Left hindlimb (tissue), 1 donor: ENCODE measurements around the gene IGFBP3.

ENCODE experiments used
- DNase-seq: peaks from one replicate; pipeline ENCODE4 v3.0.0-alpha.2; 2018

IGFBP3 gene

DNA sequence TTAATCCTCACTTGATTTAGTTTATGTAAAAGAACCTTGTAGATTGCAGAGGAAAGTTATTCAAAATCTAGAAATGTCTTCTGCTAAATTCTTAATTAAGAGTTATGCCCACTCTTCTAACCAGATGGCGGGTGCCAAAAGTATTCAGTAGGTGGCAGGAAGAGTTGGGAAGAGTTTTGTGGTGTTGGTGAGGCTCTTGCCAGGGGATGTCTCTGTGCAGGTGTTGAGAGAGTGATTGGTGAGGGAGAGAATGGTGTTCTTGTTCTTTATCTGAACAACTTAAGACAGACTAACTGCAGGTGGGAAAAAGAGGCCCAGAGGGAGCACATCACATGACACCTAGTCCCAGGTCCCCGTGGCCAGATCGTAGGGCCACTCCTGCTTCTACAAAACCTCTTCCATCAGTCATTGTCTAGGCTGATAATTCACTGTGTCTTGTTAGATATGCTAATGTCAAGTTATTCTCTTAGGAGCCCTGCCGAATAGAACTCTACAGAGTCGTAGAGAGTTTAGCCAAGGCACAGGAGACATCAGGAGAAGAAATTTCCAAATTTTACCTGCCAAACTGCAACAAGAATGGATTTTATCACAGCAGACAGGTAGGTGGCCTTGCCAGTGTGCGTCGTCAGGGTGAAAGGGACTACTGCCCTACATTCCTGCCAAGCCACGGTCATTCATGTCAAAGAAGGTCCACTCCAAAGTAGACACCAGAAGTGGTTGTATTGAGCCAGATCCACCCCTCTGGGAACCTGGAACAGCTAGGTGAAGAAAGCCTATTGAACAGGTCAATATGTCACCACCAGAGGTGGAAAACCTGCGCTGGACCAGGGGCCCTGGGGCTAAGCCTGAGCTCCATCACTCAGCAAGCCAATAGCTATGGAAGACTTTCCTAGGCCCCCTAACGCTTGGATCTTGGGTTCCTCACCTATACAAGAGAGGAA lies 29.3 kb downstream of the IGFBP3 start:
- no peak for DNase-seq

DNA sequence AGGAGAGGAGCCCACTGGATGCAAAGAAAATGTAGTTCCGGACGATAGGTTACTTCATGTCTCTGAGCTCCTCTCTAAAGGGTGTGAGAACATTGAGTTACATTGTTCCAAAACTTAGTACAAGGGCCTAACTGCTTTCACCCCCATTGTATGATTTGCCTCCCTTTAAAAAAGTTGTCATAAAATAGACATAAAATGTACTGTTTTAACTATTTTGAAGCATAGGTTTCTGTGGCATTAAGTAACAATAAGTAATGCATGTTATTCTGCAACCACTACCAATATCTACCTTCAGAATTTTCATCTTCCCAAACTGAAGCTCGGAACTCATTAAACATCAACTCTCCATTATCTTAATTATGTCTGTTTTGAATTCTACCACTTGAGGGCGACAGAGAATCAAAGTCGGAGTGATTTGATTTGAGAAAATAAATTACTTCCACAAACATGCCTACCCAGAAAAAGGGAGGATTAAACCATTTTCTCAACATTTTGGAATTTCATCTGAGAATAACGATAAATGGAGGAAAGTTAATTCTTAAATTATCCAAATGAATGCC lies 30.1 kb downstream of the IGFBP3 start:
- no peak for DNase-seq

DNA sequence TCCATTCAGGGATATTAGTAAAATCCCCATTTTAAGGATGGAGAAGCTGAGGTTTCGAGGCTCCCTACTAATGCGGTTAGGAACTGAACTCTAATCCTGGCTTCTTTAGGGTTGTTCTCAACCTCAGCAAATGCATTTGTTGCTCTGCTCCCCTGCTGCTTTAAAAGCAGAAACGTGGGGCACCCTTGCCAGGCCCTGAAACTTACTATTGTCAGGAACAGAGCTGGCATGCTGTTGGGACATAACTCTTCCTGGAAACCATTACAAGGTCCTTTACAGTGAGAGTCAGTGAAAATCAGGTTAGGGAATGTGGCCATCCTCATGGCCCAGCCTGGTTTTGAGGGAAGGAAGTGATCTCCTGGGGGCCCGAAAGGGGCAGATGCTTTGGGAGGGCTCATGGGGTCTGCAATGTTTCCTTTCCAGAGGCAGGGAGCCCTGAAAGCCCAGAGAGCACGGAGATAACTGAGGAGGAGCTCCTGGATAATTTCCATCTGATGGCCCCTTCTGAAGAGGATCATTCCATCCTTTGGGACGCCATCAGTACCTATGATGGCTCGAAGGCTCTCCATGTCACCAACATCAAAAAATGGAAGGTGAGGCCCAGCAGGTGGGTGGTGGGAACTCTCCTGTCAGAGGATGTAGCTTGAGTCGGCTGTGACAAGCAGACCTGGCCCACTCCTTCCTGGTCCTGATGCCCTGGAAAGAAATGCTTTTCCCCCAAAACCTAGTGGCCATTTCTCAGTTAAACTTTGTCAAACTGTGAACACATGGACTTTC lies 30.8 kb downstream of the IGFBP3 start:
- DNase-seq: no peak

DNA sequence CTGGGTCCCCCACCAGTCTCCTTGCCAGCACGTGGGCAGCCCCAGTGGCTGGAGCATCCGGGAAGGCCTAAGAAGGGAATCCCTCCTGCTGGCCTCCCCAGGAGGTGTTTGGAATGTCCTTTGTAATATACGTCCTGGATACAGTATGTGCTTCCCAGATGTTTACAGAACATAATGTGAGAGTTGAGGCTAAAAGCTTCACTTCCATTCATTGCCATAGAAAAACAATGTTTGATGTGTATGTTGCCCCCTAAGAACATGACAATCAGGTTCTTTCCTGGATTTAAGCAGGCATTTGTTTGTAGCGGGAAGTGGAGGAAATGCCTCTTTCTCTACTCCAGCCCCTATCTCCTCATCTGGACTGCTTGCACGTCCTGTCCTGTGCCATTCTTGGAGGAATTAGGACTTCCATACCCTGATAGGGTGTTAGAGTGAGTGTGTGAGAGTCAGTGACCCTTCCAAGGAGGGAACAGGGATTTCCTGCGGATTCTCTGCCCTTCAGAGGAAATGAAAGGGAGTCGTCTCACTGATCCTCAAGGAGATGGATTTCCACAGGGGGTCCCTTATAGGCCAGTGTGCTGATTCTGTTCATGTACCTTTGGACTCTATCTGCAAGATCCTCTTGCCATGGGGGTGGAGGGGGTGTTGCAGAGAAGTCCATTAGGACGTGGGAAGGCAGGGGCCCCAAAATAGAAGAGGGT lies 31.6 kb downstream of the IGFBP3 start:
- no peak for DNase-seq

DNA sequence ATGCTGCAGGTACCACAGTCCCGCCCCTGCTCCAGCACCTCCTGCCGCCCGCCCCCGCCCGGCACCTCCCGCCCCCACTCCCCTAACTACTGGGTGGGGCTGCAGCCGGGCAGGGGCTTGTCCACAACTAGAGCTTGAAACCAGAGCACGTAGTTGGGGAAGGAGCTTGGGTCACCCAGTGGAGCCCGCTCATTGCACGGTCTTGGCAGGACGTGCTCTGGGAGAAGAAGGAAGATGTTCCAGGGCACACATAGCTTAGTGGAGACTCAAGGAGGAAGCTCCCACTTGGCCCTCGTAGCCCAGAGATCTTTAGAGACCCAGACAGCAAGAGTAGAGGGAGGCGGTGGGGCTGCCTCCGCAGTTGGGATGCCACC lies 32.1 kb downstream of the IGFBP3 start:
- DNase-seq: no peak

DNA sequence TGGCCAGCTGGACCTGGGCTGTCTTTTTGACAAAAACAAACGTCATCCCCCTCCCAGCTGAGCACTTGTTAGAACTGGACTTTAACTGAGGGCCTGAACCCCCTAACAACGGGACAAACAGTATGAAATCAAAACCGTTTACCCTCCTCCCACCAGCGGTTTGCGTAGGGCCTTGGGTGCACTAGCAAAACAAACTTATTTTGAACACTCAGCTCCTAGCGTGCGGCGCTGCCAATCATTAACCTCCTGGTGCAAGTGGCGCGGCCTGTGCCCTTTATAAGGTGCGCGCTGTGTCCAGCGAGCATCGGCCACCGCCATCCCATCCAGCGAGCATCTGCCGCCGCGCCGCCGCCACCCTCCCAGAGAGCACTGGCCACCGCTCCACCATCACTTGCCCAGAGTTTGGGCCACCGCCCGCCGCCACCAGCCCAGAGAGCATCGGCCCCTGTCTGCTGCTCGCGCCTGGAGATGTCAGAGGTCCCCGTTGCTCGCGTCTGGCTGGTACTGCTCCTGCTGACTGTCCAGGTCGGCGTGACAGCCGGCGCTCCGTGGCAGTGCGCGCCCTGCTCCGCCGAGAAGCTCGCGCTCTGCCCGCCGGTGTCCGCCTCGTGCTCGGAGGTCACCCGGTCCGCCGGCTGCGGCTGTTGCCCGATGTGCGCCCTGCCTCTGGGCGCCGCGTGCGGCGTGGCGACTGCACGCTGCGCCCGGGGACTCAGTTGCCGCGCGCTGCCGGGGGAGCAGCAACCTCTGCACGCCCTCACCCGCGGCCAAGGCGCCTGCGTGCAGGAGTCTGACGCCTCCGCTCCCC lies 32.7 kb downstream of the IGFBP3 start, which contains the start of gene IGFBP1:
IGFBP1 (plus strand) TSS at position 304 of the 808 bp plus-strand sequence; CDS start at position 469, 165 bp downstream.
- no peak for DNase-seq

DNA sequence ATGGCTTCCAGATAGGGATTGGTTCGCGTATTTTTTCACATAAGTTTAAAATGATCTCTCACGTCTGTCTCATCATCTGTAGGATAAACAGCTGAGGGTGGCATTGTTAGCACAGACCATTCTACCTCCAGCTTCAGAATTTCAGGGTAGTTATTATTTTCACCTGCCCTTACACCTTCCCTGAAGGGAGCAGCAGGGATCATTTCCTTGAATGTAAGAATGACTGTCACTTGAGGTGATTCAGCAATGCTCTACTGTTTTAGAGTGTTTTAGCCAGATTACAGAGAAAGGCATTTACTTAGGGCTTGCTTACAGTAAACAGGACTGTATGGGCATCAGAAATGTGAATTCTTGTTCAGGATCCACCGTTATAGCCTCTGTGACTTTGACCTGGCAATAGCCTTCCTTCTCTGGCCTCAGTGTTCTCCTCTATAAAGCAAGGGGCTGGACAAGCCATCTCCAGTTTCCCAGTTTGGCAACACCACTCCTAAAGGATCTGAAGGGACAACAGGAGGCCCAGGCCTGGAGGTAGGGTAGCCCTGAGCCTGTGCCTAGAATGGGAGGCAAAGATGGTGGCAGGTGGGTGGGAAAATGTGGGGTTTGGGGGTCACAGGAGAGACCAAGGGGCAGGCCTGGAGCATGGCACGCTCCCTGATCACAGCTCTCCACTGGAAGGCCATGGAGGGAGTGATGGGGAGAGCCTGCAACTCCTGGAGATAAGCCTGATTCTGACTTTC lies 34.0 kb downstream of the IGFBP3 start:
- no peak for DNase-seq

DNA sequence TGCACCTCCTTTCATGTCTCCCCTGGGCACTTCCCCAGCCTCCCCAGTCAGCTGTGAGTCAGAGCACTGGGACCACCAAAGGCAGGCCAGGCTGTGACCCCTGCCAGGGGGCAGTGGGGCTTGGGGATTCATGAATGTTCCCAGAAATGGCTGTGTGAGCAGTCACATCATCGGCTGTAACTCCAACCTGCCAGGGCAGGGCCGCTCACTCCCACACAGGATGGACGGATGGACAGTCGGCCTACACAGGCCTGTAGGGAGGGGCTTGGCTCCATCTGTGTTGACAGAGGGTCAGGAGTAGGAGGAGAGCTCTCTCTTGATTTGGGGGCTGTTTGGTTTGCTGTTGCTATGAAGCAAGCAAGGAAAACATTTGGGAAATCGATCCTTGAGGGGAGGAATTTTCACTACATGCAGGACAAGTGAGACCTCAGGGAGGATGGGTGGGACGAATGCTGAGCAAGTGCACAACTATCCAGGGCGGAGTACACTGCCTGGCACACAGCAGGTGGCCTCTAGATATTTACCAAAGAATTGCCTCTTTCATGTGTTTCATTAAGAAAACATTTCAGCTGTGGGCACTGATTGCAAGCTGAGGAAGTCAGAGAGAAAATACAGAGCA lies 35.7 kb downstream of the IGFBP3 start:
- DNase-seq: no peak

DNA sequence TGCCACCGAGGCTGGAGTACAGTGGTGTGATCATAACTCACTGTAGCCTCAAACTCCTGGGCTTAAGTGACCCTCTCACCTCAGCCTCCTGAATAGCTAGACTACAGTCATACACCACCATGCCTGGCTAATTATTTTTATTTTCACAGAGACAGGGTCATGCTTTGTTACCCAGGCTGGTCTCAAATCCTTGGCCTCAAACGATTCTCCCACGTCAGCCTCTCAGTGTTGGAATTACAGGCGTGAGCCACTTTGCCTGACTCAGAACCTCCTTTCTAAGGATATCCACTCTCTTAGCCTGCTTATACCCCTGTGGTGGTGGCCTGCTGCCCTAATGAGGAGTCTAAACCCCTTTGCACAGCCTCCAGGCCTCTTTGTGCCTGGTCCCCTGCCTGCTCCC lies 36.9 kb downstream of the IGFBP3 start:
- DNase-seq: no peak

DNA sequence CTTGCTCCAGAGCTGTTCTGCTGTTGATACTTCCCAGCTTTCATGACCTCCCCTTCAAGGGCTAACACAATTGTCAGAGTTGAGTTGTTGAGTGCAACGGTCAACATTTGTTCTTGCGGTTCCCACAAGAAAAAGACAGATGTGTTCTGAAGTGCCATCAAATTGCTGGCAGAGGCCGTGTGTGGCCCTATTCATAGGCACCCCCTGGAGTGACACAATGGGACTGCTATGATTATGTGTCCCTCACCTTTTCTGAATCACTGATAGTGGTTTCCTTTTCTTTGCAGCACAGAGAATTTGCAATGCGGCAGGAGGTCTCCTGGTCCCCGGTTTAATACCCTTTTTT lies 38.6 kb downstream of the IGFBP3 start:
- no peak for DNase-seq

DNA sequence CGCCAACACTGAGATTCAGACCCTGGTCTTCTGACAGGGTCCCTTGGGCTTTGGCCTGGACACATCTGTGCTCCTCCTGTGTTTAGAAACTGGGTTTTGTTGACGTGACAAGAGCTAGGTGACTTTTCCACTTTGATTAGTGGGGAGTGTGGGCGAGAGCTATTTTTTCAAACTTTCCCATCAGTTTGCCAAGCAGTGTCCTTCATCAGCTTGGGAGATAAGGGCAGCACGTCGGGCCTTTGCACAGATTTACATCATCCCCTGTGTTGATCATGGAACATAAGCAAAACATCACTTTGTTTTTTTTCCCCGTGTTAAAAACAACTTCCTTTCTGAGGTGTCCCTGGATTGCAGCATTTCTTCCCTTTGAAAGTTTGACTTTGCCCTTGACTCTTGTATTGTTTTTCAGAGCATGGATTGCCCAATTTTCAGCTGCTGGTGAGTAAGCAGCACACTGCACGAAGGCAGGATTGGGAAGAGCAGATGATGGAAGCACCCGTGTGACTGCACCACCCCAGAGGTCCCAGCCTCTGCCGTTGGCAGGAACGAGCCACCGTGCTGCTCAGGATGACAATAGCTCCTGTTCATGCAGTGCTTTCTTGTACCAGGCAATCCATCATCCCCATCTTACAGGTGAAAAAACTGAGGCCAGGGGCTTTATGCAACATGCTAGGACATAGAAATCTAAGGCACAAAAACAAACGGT lies 39.2 kb downstream of the IGFBP3 start:
- DNase-seq: no peak

DNA sequence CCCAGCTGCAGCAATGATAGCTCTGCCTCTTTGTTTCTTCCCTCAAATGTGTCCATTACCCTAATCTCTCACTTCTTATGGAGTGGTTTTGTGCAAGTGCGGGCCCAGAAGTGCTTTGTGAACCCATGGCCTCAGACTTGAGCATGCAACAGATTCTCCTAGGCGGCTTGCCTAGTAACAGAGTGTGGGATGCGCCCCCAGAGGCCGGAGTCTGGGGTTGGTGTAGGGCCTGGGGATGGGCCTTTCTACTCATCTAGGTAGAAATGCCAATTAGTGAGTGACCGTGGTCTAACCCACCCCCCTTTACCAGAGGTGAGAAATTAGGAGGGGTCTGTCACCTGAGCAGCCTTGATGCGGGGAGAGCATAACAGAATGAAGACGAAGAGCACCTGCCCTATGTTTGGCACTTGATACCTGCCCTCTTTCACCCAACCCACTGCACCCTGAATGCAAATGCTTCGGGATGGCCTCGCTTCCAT lies 39.8 kb downstream of the IGFBP3 start:
- DNase-seq: no peak

DNA sequence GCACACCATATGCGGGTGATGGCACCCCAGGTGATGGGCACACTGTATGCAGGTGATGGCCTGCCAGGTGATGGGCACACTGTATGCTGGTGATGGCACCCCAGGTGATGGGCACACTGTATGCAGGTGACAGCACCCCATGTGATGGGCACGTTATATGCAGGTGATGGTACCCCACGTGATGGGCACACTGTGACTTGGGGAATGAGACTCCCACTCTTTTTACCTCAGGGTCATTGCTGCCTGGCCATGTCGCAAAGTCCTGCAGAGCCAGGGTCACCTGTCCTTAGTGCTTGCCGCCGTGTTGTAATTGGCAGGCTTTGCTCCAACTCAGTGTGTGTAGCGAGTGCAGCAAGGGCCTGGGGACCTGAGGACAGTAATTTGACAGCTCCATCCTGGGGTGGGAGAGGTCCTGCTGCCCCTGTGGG lies 40.6 kb downstream of the IGFBP3 start:
- no peak for DNase-seq

DNA sequence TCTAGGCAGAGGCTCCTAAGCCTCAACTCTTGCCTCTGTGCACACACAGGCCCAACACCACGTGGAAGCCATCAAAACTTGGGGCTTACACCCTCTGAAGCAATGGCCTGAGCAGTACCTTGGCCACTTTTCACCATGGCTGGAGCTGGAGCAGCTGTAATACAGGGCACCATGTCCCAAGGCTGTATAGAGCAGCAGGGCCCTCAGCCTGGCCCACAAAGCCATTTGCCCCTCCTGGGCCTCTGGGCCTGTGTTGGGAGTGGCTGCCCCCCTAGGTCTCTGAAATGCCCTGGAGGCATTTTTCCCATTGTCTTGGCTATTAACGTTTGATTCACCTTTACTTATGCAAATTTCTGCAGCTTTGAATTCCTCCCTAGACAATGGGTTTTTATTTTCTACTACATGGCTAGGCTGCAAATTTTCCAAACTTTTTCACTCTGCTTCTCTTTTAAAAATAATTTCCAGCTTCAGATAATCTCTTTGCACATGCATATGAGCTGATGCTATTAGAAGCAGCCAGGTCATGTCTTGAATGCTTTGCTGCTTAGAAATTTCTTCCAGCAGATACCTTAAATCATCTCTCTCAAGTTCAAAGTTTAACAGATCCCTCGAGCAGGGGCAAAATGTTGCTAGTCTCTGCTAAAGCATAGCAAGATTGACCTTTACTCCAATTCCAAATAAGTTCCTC lies 42.5 kb downstream of the IGFBP3 start:
- DNase-seq: no peak

DNA sequence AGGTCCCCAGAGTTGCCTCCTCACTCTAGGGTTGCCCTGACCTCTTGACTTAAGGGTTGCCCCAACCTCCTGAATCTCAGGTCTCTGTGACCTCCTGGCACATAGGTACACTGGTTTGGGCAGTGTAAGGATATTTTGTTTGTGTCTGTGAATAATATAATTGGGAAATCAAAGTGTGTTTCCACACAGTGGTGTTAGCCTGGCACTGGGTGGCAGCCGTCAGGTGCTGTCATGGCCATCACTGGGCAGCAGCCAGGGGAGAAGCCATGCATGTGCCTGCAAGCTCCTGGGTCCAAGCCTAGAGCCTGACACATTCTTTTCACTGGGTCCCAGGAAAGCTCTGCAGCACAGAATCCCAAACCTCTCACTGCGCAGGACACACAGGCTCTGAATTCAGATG lies 44.6 kb downstream of the IGFBP3 start:
- DNase-seq: no peak

DNA sequence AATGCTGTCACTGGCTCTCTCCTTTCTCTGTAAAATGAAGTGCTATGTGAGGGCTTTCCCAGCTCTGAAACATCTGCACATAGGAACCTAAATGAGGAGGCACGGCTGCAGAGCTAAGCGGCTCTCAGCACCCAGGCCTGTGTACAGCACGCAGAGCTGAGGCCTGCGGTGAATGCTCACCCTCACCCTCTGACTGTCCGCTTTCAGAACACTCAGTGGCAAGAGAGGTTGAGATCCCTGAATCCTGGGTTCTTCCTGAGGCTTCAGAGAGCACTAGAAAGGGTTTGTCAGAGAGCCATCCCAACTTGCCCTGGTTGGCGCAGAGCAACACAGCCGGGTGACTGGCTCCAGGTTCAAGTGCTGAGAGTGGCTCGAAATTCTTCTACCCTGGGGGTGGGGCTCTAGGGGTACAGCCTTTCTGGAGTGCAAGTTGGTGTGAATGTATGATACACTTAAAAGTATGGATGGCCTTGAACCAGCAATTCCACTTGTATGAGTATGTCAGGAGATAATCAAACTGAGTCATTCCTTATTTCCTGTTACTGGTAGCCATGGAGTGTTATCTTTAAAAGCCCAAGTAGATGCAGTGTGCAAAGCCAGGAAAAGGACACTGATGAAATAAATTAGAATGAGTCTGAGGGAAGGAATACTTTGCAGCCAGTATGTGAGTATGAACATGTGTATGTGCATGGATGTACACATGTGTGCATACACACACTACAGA lies 46.5 kb downstream of the IGFBP3 start:
- DNase-seq: no peak

DNA sequence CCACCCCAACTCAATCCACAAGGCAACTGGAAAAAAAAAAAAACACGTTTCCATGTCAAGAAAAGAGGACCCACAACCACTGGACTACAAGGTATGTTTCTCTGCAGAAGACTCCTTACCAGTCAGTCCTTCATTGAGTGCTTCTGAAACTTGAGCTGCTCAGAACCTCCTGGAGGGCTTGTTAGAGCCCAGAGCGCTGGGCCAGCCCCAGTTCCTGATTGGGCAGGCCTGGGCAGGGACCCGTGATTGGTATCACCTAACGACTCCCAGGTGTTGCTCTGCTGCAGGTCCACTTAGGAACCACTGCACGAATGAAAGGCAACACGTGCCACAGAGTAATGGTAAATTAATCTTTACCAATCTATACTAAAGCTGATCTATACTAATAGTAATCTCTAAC lies 47.7 kb downstream of the IGFBP3 start:
- no peak for DNase-seq

DNA sequence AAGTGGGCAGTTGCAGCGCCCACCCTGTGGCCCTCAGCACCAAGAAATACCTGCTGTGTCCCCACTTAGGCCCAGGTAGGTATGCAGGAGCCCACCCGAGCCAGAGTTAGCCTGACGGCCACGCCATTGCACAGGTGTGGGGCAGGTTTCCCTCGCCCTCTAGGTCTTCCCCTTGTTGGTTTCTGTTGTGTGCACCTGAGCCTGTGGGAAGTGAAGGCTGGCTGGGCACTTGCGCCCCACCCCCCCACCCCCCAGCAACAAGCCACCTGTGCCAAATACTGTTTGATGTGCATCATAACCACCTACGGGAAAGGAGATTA lies 48.1 kb downstream of the IGFBP3 start, which contains the start of gene CCDC201:
CCDC201 (minus strand) TSS at position 48 of the 320 bp plus-strand sequence. CDS start 75 bp downstream, outside the sequence.
- no peak for DNase-seq
